CD4-positive, CD25-positive, alpha-beta regulatory T cell (primary cell): Measurements from ENCODE around the gene FGF1. TPM values are rescaled to one million over a fixed set of nuclear protein-coding genes. Genes with fewer than 3 reads are reported as not detected.

ENCODE experiments used
- ATAC-seq, 2 donors: fragments of 150-1000 bp; cut with Tn5 transposase; one replicate each; pipeline ENCODE4 v1.10.0; 2021; ENCODE audit warnings: low read depth in 2 of 2, moderate number of reproducible peaks in 2 of 2, moderate library complexity in 1 of 2
- DNase-seq, 3 donors: peaks; one replicate each; pipeline versions ENCODE4 v3.0.0 to v3.0.0-alpha.2; 2012 to 2022; ENCODE audit warnings: mixed read lengths in 1 of 3
- H3K27ac ChIP-seq: one replicate; pipeline ENCODE4 v1.7.0; 2013; ENCODE audit warnings: mild to moderate bottlenecking, low read length; ENCODE audit not compliant: insufficient read depth, poor library complexity, severe bottlenecking
- H3K27me3 ChIP-seq: one replicate; pipeline ENCODE4 v1.7.0; 2013; ENCODE audit warnings: low read length; ENCODE audit not compliant: control insufficient read depth, insufficient read depth
- H3K36me3 ChIP-seq: one replicate; pipeline ENCODE4 v1.7.0; 2013; ENCODE audit warnings: mild to moderate bottlenecking, low read length, moderate library complexity; ENCODE audit not compliant: control insufficient read depth, insufficient read depth
- H3K4me1 ChIP-seq: 2 replicates; pipeline ENCODE4 v1.7.0; 2013; ENCODE audit warnings: mild to moderate bottlenecking, low read length; ENCODE audit not compliant: insufficient read depth, control insufficient read depth, poor library complexity, severe bottlenecking
- H3K4me3 ChIP-seq: one replicate; pipeline ENCODE4 v1.7.0; 2013; ENCODE audit warnings: low read depth, mild to moderate bottlenecking, low read length, moderate library complexity
- H3K9me3 ChIP-seq, 2 experiments: 1 replicate in 1 of 2; 2 replicates in 1 of 2; pipeline ENCODE4 v1.7.0; 2013; ENCODE audit warnings: low read length in 2 of 2, mild to moderate bottlenecking in 1 of 2, moderate library complexity in 1 of 2; ENCODE audit not compliant: control insufficient read depth in 2 of 2
- H3K27ac Mint-ChIP-seq, 3 donors: one replicate each; pipeline ENCODE4 v1.8.0; 2020 to 2022; ENCODE audit warnings: mild to moderate bottlenecking in 3 of 3, mixed read lengths in 3 of 3, moderate library complexity in 2 of 3
- H3K27me3 Mint-ChIP-seq: one replicate; pipeline ENCODE4 v1.8.0; 2022; ENCODE audit warnings: mild to moderate bottlenecking, mixed read lengths
- H3K36me3 Mint-ChIP-seq: one replicate; pipeline ENCODE4 v1.8.0; 2020; ENCODE audit warnings: mixed read lengths
- H3K4me1 Mint-ChIP-seq, 4 donors: one replicate each; pipeline ENCODE4 v1.8.0; 2020 to 2022; ENCODE audit warnings: mixed read lengths in 4 of 4, mild to moderate bottlenecking in 1 of 4
- H3K4me3 Mint-ChIP-seq, 4 donors: one replicate each; pipeline ENCODE4 v1.8.0; 2020 to 2022; ENCODE audit warnings: mild to moderate bottlenecking in 4 of 4, mixed read lengths in 4 of 4, moderate library complexity in 3 of 4
- H3K9me3 Mint-ChIP-seq, 7 donors: one replicate each; pipeline ENCODE4 v1.8.0; 2020 to 2022; ENCODE audit warnings: mixed read lengths in 7 of 7, mild to moderate bottlenecking in 3 of 7, moderate library complexity in 2 of 7
- polyA plus RNA-seq, 4 donors: library from polyadenylated mRNA; unstranded; fragments of 300-500 nt; fragmentation: Illumina TruSeq; gene quantifications; one replicate each; pipeline ENCODE4 v1.2.3, GENCODE V29; 2021
- total RNA-seq: library from RNA; stranded (reverse); gene quantifications from one replicate; pipeline ENCODE4 v1.2.3, GENCODE V29; 2022

Gene FGF1
- total and polyA plus RNA-seq, 5 donors from 2014 or later: not detected

GRCh38 chr5:142561029-142561428 lies 124.9 kb downstream of the FGF1 start:
- Histone ChIP-seq H3K4me3 (no peak overlapping the region), H3K9me3 (no peaks in the 10 kb centered on the region), H3K27me3 (peaks cover 4% of the 10 kb centered on the region), H3K27ac (no peak overlapping the region), H3K4me1 (no peaks in the 10 kb centered on the region), H3K36me3 (no peaks in the 10 kb centered on the region)
- ATAC-seq (no peak), DNase-seq (no peak)
- no peak overlapping the region for H3K27ac Mint-ChIP-seq
- peaks cover 5% of the 10 kb centered on the region for H3K27me3 Mint-ChIP-seq
- no peaks in the 10 kb centered on the region for H3K4me1 Mint-ChIP-seq
- H3K36me3 Mint-ChIP-seq: peaks cover 4% of the 10 kb centered on the region
- no peak overlapping the region for H3K4me3 Mint-ChIP-seq
- peaks cover 0 to 2% (median 0%) of the 10 kb centered on the region in 7 donors for H3K9me3 Mint-ChIP-seq

GRCh38 chr5:142552107-142552506 lies 133.8 kb downstream of the FGF1 start:
- H3K4me3 Mint-ChIP-seq: peak overlapping the region in 1 of 4 donors; percentile 22

GRCh38 chr5:142551338-142552067 lies 134.4 kb downstream of the FGF1 start:
- Mint-ChIP-seq H3K36me3 (no peaks in the 10 kb centered on the region), H3K27ac (no peak overlapping the region), H3K4me1 (peaks cover 0 to 5% (median 0%) of the 10 kb centered on the region in 4 donors), H3K27me3 (peaks cover 47% of the 10 kb centered on the region), H3K9me3 (no peaks in the 10 kb centered on the region), H3K4me3 (no peak overlapping the region)
- DNase-seq (no peak), ATAC-seq (no peak)
- Histone ChIP-seq H3K27ac (no peak overlapping the region), H3K9me3 (no peaks in the 10 kb centered on the region), H3K27me3 (peaks cover 25% of the 10 kb centered on the region), H3K4me1 (peaks cover 5% of the 10 kb centered on the region), H3K36me3 (no peaks in the 10 kb centered on the region), H3K4me3 (no peak overlapping the region)

More at GRCh38 chr5:142552107-142552506, 133.8 kb downstream of the FGF1 start:
- Histone ChIP-seq H3K4me1 (peaks cover 5% of the 10 kb centered on the region), H3K27ac (no peak overlapping the region), H3K4me3 (no peak overlapping the region), H3K27me3 (peaks cover 25% of the 10 kb centered on the region), H3K36me3 (no peaks in the 10 kb centered on the region), H3K9me3 (no peaks in the 10 kb centered on the region)
- DNase-seq (no peak), ATAC-seq (no peak)
- H3K9me3 Mint-ChIP-seq: no peaks in the 10 kb centered on the region
- peaks cover 0 to 5% (median 0%) of the 10 kb centered on the region in 4 donors for H3K4me1 Mint-ChIP-seq
- no peaks in the 10 kb centered on the region for H3K36me3 Mint-ChIP-seq
- peaks cover 47% of the 10 kb centered on the region for H3K27me3 Mint-ChIP-seq
- no peak overlapping the region for H3K27ac Mint-ChIP-seq

- Histone ChIP-seq H3K27ac (no peak overlapping the region), H3K4me3 (no peak overlapping the region), H3K36me3 (no peaks in the 10 kb centered on the region), H3K4me1 (peaks cover 5% of the 10 kb centered on the region), H3K9me3 (no peaks in the 10 kb centered on the region), H3K27me3 (peaks cover 25% of the 10 kb centered on the region)
- no peak overlapping the region for H3K4me3 Mint-ChIP-seq
- DNase-seq (no peak), ATAC-seq (no peak)
- H3K4me1 Mint-ChIP-seq: peaks cover 0 to 5% (median 0%) of the 10 kb centered on the region in 4 donors
- no peak overlapping the region for H3K27ac Mint-ChIP-seq
- H3K36me3 Mint-ChIP-seq: no peaks in the 10 kb centered on the region
- H3K9me3 Mint-ChIP-seq: no peaks in the 10 kb centered on the region
- H3K27me3 Mint-ChIP-seq: peaks cover 47% of the 10 kb centered on the region
Observed at GRCh38 chr5:142550471-142550870, 135.4 kb downstream of the FGF1 start.

- no peaks in the 10 kb centered on the region for H3K9me3 Mint-ChIP-seq
- Histone ChIP-seq H3K9me3 (no peaks in the 10 kb centered on the region), H3K4me3 (no peak overlapping the region), H3K36me3 (no peaks in the 10 kb centered on the region), H3K27ac (no peak overlapping the region), H3K27me3 (peaks cover 25% of the 10 kb centered on the region), H3K4me1 (peaks cover 5% of the 10 kb centered on the region)
- no peak overlapping the region for H3K4me3 Mint-ChIP-seq
- ATAC-seq (no peak), DNase-seq (no peak)
- H3K27ac Mint-ChIP-seq: no peak overlapping the region
- H3K4me1 Mint-ChIP-seq: peaks cover 0 to 5% (median 0%) of the 10 kb centered on the region in 4 donors
- no peaks in the 10 kb centered on the region for H3K36me3 Mint-ChIP-seq
- H3K27me3 Mint-ChIP-seq: peaks cover 47% of the 10 kb centered on the region
Observed at GRCh38 chr5:142549834-142550233, 136.1 kb downstream of the FGF1 start.

- Histone ChIP-seq H3K27ac (no peak overlapping the region), H3K4me1 (peaks cover 5% of the 10 kb centered on the region), H3K9me3 (no peaks in the 10 kb centered on the region), H3K36me3 (no peaks in the 10 kb centered on the region), H3K27me3 (peaks cover 23% of the 10 kb centered on the region), H3K4me3 (no peak overlapping the region)
- peaks cover 0 to 5% (median 0%) of the 10 kb centered on the region in 4 donors for H3K4me1 Mint-ChIP-seq
- H3K27me3 Mint-ChIP-seq: peaks cover 41% of the 10 kb centered on the region
- no peak overlapping the region for H3K27ac Mint-ChIP-seq
- no peaks in the 10 kb centered on the region for H3K9me3 Mint-ChIP-seq
- DNase-seq (peak in 2 of 3 donors; percentile 9 to 26), ATAC-seq (no peak)
- H3K36me3 Mint-ChIP-seq: no peaks in the 10 kb centered on the region
- no peak overlapping the region for H3K4me3 Mint-ChIP-seq
Observed at GRCh38 chr5:142548739-142549275, 137.1 kb downstream of the FGF1 start.

GRCh38 chr5:142547445-142548380 lies 138.2 kb downstream of the FGF1 start:
- Mint-ChIP-seq H3K36me3 (no peaks in the 10 kb centered on the region), H3K4me1 (peaks cover 0 to 5% (median 0%) of the 10 kb centered on the region in 4 donors), H3K27ac (no peak overlapping the region), H3K27me3 (peaks cover 44% of the 10 kb centered on the region), H3K9me3 (no peaks in the 10 kb centered on the region), H3K4me3 (no peak overlapping the region)
- peaks cover 5% of the 10 kb centered on the region for H3K4me1 ChIP-seq
- ATAC-seq (no peak), DNase-seq (no peak)
- no peak overlapping the region for H3K27ac ChIP-seq
- H3K9me3 ChIP-seq: no peaks in the 10 kb centered on the region
- no peaks in the 10 kb centered on the region for H3K36me3 ChIP-seq
- no peak overlapping the region for H3K4me3 ChIP-seq
- H3K27me3 ChIP-seq: peaks cover 23% of the 10 kb centered on the region
